Peyer's patch (tissue), 4 donors: Measurements from ENCODE around the gene VSIR. TPM values are rescaled to one million over a fixed set of nuclear protein-coding genes. Genes with fewer than 3 reads are reported as not detected.

Experiments
- DNase-seq, 3 donors: peaks; one replicate each; pipeline ENCODE4 v3.0.0-alpha.2; 2017 to 2019
- H3K27ac ChIP-seq, 4 donors: fragments of 200-600 bp; sonication (generic); one replicate each; pipeline ENCODE4 v1.5.1; 2016 to 2019
- H3K27me3 ChIP-seq, 2 donors: fragments of 200-600 bp; sonication (generic); one replicate each; pipeline ENCODE4 v1.5.1; 2019
- H3K36me3 ChIP-seq, 3 donors: fragments of 200-600 bp; sonication (generic); one replicate each; pipeline ENCODE4 v1.5.1; 2016 to 2019
- H3K4me1 ChIP-seq, 4 donors: fragments of 200-600 bp; sonication (generic); one replicate each; pipeline ENCODE4 v1.5.1; 2016 to 2019
- H3K4me3 ChIP-seq, 4 donors: fragments of 200-600 bp; sonication (generic); 1 replicate in 3 of 4; 2 replicates in 1 of 4; pipeline ENCODE4 v1.5.1; 2016 to 2019; ENCODE audit warnings: mild to moderate bottlenecking in 1 of 4
- H3K9me3 ChIP-seq, 4 donors: fragments of 200-600 bp; sonication (generic); one replicate each; pipeline ENCODE4 v1.5.1; 2016 to 2019; ENCODE audit warnings: mild to moderate bottlenecking in 1 of 4
- POLR2A ChIP-seq, 2 donors: fragments of 450-650 bp; IDR thresholded peaks; one replicate each; pipeline ENCODE4 v1.5.1; 2017; ENCODE audit warnings: antibody characterized with exemption in 2 of 2, mild to moderate bottlenecking in 2 of 2, moderate library complexity in 2 of 2
- total RNA-seq, 4 donors: library from RNA; depleted of rRNA; stranded (reverse); fragments of >200 nt; gene quantifications; one replicate each; pipeline ENCODE4 v1.1.0, GENCODE V29; 2016
- TF ChIP-seq, protein P1 (sequence below), 6 experiments: fragments of 450-650 bp in 4 of 6; fragments of 200-600 bp in 2 of 6; sonication (generic) in 1 of 6; IDR thresholded peaks; one replicate each; pipeline ENCODE4 v1.5.1; 2017 to 2019; ENCODE audit warnings: antibody characterized with exemption in 6 of 6, mild to moderate bottlenecking in 3 of 6, moderate library complexity in 1 of 6

Gene VSIR
- total RNA-seq, 4 donors from 2014 or later = 38.0 to 169 (median 127) TPM

DNA sequence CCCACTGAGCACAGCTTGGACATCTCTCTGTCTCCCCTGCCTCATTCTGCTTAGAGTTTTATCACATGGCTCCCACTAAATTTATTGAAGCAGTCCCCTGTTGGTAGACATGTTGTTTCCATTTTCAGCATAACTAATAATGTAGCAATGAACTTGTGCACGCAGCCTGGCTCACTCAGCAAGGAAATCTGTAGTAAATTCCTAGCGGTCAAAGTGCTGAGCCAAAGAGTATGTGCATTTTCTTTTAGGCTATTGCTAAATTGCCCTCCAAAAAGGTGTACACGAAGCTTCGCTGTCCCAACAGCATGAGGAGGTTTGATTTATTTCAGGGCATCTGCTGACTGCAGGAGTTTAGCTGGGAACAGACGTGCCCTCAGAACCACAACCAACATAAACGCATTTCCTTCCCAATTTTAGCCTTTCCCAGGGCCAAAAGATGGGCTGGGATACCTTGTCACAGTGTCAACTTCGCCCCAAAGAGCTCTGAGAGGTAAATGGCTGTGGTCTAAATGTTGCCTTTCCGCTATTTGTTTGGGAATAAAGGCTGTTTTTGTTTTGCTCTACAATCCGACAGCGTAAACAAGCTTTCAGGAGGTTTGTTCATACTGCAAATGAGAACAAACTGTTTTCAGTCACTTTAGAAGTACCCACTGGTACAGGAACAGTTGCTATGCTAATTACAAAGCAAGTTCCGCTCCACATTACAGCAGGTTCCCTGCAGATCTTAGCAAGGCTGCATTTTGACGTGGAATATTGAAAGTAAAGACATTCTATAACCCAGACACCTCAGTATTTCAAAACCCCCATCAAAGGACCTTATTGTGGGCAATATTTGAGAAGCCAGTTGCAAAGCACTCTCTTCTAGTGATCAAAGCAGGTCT is 16.8 kb downstream of the VSIR start:
- H3K4me1 ChIP-seq = peaks cover 9 to 78% (median 52%) of the 10 kb centered on the region in 4 donors
- no peak for TF ChIP-seq POLR2A (IDR thresholded peaks at IDR 0.05)
- TF ChIP-seq, protein P1, sequence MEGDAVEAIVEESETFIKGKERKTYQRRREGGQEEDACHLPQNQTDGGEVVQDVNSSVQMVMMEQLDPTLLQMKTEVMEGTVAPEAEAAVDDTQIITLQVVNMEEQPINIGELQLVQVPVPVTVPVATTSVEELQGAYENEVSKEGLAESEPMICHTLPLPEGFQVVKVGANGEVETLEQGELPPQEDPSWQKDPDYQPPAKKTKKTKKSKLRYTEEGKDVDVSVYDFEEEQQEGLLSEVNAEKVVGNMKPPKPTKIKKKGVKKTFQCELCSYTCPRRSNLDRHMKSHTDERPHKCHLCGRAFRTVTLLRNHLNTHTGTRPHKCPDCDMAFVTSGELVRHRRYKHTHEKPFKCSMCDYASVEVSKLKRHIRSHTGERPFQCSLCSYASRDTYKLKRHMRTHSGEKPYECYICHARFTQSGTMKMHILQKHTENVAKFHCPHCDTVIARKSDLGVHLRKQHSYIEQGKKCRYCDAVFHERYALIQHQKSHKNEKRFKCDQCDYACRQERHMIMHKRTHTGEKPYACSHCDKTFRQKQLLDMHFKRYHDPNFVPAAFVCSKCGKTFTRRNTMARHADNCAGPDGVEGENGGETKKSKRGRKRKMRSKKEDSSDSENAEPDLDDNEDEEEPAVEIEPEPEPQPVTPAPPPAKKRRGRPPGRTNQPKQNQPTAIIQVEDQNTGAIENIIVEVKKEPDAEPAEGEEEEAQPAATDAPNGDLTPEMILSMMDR (IDR thresholded peaks at IDR 0.05) = no peak
- no peak for DNase-seq
- H3K27ac ChIP-seq = peak overlapping the region; percentile 81 to 93 (median 88)
- H3K4me3 ChIP-seq = peak overlapping the region in 1 of 4 donors; percentile 4
- H3K27me3 ChIP-seq = no peaks in the 10 kb centered on the region
- H3K9me3 ChIP-seq = no peaks in the 10 kb centered on the region
- H3K36me3 ChIP-seq = peaks cover 0 to 43% (median 0%) of the 10 kb centered on the region in 3 donors

DNA sequence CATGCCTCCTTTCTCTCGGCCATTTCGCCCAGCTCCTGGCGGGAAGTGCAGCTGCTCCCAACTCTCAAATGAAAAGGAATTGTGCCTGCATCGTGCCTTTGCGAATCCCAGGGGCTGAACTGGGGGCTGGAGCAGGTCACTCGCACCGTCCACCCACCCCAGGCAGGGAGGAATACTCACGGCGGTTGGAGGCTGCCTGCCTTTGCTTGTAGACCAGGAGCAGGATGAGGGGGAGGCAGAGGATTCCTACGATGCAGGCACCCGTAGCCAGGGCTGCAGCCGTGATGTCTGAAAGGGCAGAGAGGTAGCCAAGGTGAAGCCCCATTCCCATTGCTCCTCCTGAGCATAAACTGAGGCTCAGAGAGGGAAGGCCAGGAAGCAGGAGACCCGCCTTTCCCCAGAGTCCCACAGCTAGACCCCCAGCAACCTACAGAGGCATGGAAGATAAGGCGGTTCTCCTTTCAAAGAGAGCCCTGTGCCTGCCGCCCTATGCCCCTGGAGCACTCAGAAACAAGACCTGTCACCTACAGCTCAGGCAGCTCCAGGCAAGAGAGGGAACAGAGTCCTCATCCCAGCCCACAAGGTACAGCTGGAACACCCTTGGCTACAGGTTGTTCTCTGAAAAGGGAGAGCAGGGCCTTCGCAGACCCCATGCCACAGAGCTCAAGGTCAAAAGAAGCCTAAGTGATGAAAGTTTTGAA is 18.0 kb downstream of the VSIR start:
- no peaks in the 10 kb centered on the region for H3K9me3 ChIP-seq
- peak overlapping the region; percentile 81 to 93 (median 88) for H3K27ac ChIP-seq

DNA sequence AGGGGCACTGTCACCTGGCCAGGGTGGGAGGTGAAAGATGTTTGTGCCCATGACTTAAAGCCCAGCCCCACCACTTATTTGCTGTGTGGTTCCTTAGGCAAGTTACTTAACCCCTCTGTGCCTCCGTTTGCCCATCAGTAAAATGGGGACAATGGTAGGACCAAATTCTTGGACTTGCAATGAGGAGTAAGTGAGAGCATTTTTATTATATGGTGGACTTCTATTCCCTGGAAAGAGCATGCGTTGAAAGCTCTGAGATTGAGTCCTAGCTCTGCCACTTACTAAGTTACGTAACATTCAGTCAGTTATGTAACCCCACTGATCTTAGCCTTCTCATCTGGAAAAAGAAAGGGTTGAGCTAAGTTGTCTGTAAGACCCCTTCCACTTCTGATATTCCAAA is 18.8 kb downstream of the VSIR start:
- no peak for DNase-seq
- TF ChIP-seq POLR2A (IDR thresholded peaks at IDR 0.05) = no peak
- H3K4me1 ChIP-seq = peaks cover 9 to 82% (median 63%) of the 10 kb centered on the region in 4 donors
- H3K9me3 ChIP-seq = no peaks in the 10 kb centered on the region
- H3K4me3 ChIP-seq = no peak overlapping the region
- H3K36me3 ChIP-seq = peaks cover 0 to 46% (median 3%) of the 10 kb centered on the region in 3 donors
- H3K27ac ChIP-seq = peak overlapping the region; percentile 81 to 93 (median 88)
- H3K27me3 ChIP-seq = no peaks in the 10 kb centered on the region

More for the DNA sequence above, 18.0 kb downstream of the VSIR start:
- TF ChIP-seq POLR2A (IDR thresholded peaks at IDR 0.05) = no peak
- TF ChIP-seq, protein P1 (IDR thresholded peaks at IDR 0.05) = no peak
- DNase-seq = no peak
- peaks cover 0 to 43% (median 2%) of the 10 kb centered on the region in 3 donors for H3K36me3 ChIP-seq
- H3K27me3 ChIP-seq = no peaks in the 10 kb centered on the region
- no peak overlapping the region for H3K4me3 ChIP-seq
- peaks cover 9 to 75% (median 55%) of the 10 kb centered on the region in 4 donors for H3K4me1 ChIP-seq

DNA sequence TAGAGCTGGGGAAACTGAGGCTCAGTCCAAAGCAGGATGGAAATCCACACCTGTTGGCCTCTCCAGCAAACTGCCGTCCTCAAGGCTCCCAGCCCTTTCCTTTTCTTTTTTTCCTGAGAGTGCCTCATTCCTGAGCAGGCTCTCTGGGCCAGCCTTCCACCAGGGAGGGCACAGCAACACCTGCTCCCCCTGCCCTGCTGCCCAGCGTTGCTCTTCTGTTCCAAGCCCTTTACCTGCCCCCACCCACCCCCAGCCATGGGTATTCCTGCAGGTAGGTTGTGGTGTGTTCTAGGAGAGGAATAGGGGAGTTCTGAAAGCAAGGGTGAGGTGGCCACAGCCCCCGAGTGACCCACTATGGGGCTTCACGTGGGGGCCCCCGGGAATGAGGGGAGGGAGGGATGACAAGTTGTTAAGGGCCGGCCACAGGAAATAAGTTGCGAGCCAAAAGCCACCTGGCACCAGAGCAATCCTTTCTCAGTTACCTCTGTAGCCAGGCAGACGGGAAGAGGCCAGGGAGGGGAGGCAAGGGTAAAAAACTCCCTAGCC is 19.3 kb downstream of the VSIR start:
- Histone ChIP-seq H3K27ac (peak overlapping the region; percentile 81 to 93 (median 88)), H3K9me3 (no peaks in the 10 kb centered on the region), H3K27me3 (no peaks in the 10 kb centered on the region), H3K4me3 (no peak overlapping the region), H3K4me1 (peaks cover 15 to 87% (median 68%) of the 10 kb centered on the region in 4 donors), H3K36me3 (peaks cover 0 to 41% (median 3%) of the 10 kb centered on the region in 3 donors)
- DNase-seq = no peak
- TF ChIP-seq, protein P1 (IDR thresholded peaks at IDR 0.05) = no peak
- no peak for TF ChIP-seq POLR2A (IDR thresholded peaks at IDR 0.05)

DNA sequence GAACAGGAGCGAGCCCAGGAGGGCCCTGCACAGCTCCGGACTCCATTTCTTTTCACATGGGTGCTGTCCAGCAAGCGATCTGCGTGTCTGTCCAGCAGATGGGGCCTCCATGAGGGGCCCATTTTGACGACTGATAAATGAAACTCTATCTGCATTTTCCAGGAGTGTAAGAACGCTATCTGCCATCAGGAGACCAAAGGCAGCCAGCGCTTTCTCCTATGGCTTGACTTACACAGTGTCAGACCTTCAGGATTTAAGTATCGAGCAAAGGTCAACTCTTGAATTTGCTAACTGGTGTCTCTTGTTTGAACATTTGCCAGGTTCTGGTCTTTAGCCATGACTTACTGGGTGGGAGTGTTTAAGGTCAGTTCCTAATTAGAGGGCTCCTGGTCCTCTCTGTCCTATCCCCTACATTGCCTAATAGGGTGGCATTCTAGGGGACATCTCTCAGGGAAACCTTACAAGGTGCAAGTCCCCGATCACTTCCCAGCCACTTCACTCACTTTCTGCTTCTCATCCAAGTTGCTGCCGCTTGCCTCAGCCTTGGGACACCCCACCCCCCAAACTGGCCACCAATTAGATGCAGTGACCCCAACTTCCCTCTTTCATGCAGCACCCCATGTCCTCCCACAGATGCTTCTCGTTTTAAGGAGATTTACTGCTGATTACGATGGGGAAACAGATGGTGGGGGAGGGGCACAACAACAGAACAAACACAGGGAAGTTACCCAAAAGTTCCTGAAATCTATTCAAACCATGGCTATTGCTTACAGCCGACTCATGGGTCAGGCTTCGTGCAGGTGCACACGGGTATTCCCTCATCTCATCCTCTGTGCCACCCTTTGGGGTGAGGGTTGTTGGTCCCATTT is 20.0 kb downstream of the VSIR start:
- DNase-seq = peak in 2 of 3 donors; percentile 84
- H3K4me1 ChIP-seq = peaks cover 22 to 92% (median 75%) of the 10 kb centered on the region in 4 donors
- no peaks in the 10 kb centered on the region for H3K9me3 ChIP-seq

More for the DNA sequence above, 20.0 kb downstream of the VSIR start:
- Histone ChIP-seq H3K36me3 (peaks cover 0 to 34% (median 3%) of the 10 kb centered on the region in 3 donors), H3K27ac (peak overlapping the region; percentile 81 to 93 (median 88)), H3K27me3 (no peaks in the 10 kb centered on the region), H3K4me3 (no peak overlapping the region)
- TF ChIP-seq POLR2A (IDR thresholded peaks at IDR 0.05) = no peak
- TF ChIP-seq, protein P1 (IDR thresholded peaks at IDR 0.05) = no peak
